Transverse colon (tissue), 4 donors: ENCODE measurements around the gene SPATS1. TPM values are rescaled to one million over a fixed set of nuclear protein-coding genes. Genes with fewer than 3 reads are reported as not detected.

Source experiments
- DNase-seq: peaks from one replicate; pipeline ENCODE4 v3.0.0-alpha.2; 2019
- H3K27ac ChIP-seq, 4 donors: fragments of 200-600 bp; sonication (generic); 2 replicates each; pipeline ENCODE4 v1.5.1; 2016 to 2018; ENCODE audit warnings: inconsistent platforms in 4 of 4
- H3K27me3 ChIP-seq: fragments of 200-600 bp; sonication (generic); 2 replicates; pipeline ENCODE4 v1.5.1; 2017; ENCODE audit warnings: inconsistent platforms
- H3K36me3 ChIP-seq, 4 donors: fragments of 200-600 bp; sonication (generic); 2 replicates each; pipeline ENCODE4 v1.5.1; 2017 to 2019; ENCODE audit warnings: inconsistent platforms in 4 of 4
- H3K4me1 ChIP-seq, 4 donors: fragments of 200-600 bp; sonication (generic); 2 replicates each; pipeline ENCODE4 v1.5.1; 2017 to 2020; ENCODE audit warnings: inconsistent platforms in 4 of 4
- H3K4me3 ChIP-seq, 4 donors: fragments of 200-600 bp; sonication (generic); 1 replicate in 1 of 4; 2 replicates in 3 of 4; pipeline versions ENCODE4 v1.5.1 to v1.6.1; 2017 to 2019; ENCODE audit warnings: inconsistent platforms in 4 of 4
- H3K9me3 ChIP-seq, 2 donors: fragments of 200-600 bp; sonication (generic); 2 replicates each; pipeline ENCODE4 v1.5.1; 2017 to 2019; ENCODE audit warnings: inconsistent platforms in 2 of 2
- EP300 ChIP-seq: sonication (generic); formaldehyde crosslinking; IDR thresholded peaks from one replicate; pipeline ENCODE4 v1.6.1; 2017; ENCODE audit warnings: antibody characterized with exemption, low read depth
- POLR2A ChIP-seq: fragments of 450-650 bp; IDR thresholded peaks from one replicate; pipeline ENCODE4 v1.6.1; 2016; ENCODE audit warnings: antibody characterized with exemption, mild to moderate bottlenecking, moderate library complexity
- POLR2AphosphoS5 ChIP-seq, 3 donors: sonication (generic); formaldehyde crosslinking; IDR thresholded peaks; one replicate each; pipeline ENCODE4 v1.6.1; 2016; ENCODE audit warnings: antibody characterized with exemption in 3 of 3
- WGBS, 2 donors: methylation state at CpG; one replicate each; pipeline ENCODE4 v1.1.5; 2018; ENCODE audit warnings: low coverage in 1 of 2; 5-methylcytosine and 5-hydroxymethylcytosine counted together
- in situ Hi-C, 4 donors: fragments of 200-750 bp; cut with MboI; loops; one replicate each; pipeline versions ENCODE4 v1.15.0 to v1.15.1; 2017; ENCODE audit warnings: low sequenced_read_pairs in 3 of 4, low pct_ligation_motif_present in 1 of 4, low pct_unique_long_range_greater_than_20kb in 1 of 4
- intact Hi-C: fragments of 100-400 bp; cut with DNase I; formaldehyde crosslinking; loops from one replicate; pipeline ENCODE4 v1.15.1; 2023; ENCODE audit warnings: low total_unique reads
- total RNA-seq, 4 donors: library from RNA; depleted of rRNA; stranded (reverse); fragments of >200 nt; gene quantifications; one replicate each; pipeline ENCODE4 v1.1.0, GENCODE V29; 2016
- TF ChIP-seq, protein P1 (sequence below), 5 experiments: fragments of 200-600 bp in 3 of 5; fragments of 450-650 bp in 2 of 5; sonication (generic) in 3 of 5; IDR thresholded peaks; 1 replicate in 2 of 5; 2 replicates in 3 of 5; pipeline ENCODE4 v1.5.1; 2016 to 2017; ENCODE audit warnings: antibody characterized with exemption in 5 of 5, inconsistent platforms in 3 of 5, mild to moderate bottlenecking in 2 of 5, moderate library complexity in 1 of 5

SPATS1 gene, protein sequence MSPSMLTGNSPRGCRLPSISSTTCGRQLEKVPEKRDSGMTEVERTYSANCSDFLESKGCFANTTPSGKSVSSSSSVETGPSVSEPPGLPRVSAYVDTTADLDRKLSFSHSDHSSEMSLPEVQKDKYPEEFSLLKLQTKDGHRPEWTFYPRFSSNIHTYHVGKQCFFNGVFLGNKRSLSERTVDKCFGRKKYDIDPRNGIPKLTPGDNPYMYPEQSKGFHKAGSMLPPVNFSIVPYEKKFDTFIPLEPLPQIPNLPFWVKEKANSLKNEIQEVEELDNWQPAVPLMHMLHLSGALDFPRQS
- not detected for total RNA-seq

GRCh38 chr6:44342489-44342888 lies at the start of gene SPATS1:
TSS of gene SPATS1 (plus strand) at chr6:44342650. CDS start at chr6:44343096, 446 bp downstream.
- Histone ChIP-seq H3K27me3 (peaks cover 55% of the 10 kb centered on the region), H3K36me3 (no peaks in the 10 kb centered on the region), H3K27ac (no peak within 1 kb of the TSS), H3K4me3 (peak within 1 kb of the TSS in 1 of 4 donors; percentile 39), H3K4me1 (peaks cover 0 to 6% (median 0%) of the 10 kb centered on the region in 4 donors), H3K9me3 (no peaks in the 10 kb centered on the region)
- in situ Hi-C loops: loop anchor here in 2 of 4 donors (25.0 kb wide), 1 partner anchor 180 kb away; the partner anchor contains the start of gene CAPN11 (in 2 of the 2)
- no peak for DNase-seq
- TF ChIP-seq POLR2AphosphoS5 (IDR thresholded peaks at IDR 0.05) (no peak), EP300 (no peak)
- TF ChIP-seq, protein P1, sequence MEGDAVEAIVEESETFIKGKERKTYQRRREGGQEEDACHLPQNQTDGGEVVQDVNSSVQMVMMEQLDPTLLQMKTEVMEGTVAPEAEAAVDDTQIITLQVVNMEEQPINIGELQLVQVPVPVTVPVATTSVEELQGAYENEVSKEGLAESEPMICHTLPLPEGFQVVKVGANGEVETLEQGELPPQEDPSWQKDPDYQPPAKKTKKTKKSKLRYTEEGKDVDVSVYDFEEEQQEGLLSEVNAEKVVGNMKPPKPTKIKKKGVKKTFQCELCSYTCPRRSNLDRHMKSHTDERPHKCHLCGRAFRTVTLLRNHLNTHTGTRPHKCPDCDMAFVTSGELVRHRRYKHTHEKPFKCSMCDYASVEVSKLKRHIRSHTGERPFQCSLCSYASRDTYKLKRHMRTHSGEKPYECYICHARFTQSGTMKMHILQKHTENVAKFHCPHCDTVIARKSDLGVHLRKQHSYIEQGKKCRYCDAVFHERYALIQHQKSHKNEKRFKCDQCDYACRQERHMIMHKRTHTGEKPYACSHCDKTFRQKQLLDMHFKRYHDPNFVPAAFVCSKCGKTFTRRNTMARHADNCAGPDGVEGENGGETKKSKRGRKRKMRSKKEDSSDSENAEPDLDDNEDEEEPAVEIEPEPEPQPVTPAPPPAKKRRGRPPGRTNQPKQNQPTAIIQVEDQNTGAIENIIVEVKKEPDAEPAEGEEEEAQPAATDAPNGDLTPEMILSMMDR (IDR thresholded peaks at IDR 0.05): no peak
- intact Hi-C loops: no loop called here
- WGBS, 2 donors: 8 to 12% methylated on average over 4 to 29 of the region's 31 CpGs

DNA sequence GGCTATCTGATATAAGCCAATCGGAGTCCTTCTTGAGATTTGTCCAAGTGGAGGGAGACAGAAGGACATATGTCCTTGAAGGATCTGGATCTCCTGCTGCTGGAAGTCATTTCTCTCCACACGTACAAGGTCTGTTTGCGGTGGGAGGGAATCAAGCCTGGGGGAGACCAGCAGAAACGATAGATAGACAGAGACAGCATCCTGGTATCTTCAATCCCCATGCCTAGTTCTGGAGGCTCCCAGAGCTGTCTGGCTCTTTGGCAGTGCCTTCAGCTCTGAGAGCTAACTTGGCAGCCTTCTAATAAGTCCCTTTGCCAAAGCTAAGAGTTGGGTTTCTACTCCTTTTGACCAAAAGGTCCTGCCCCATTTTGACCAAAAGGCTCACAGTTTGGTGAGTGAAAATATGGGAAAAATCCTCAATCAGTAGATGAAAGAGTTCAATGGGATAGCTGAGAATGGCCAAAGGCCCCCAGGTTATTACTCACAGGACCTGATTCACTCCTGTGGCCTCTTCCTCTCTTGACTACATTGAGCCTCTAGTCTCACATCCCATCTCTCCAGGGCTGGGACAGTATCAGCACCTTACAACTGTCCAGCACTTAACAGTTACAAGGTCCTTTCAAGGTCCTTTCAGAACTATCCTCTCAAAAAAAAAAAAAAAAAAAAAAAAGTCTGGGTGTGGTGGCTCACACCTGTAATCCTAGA lies 49.6 kb upstream of the SPATS1 start:
- peaks cover 96% of the 10 kb centered on the region for H3K27me3 ChIP-seq
- intact Hi-C loops: loop anchor here (5.0 kb wide), 1 partner anchor 1221 kb away; no protein-coding TSS in a partner anchor
- no peak overlapping the region for H3K27ac ChIP-seq
- in situ Hi-C loops: no loop called here
- no peaks in the 10 kb centered on the region for H3K9me3 ChIP-seq
- 80 to 83% methylated on average over 1 to 4 of the region's 4 CpGs for WGBS, 2 donors
- no peak for DNase-seq
- peaks cover 6 to 12% (median 10%) of the 10 kb centered on the region in 4 donors for H3K4me1 ChIP-seq
- TF ChIP-seq EP300 (no peak), POLR2AphosphoS5 (IDR thresholded peaks at IDR 0.05) (no peak), POLR2A (no peak)
- TF ChIP-seq, protein P1 (IDR thresholded peaks at IDR 0.05): no peak
- H3K4me3 ChIP-seq: no peak overlapping the region
- H3K36me3 ChIP-seq: no peaks in the 10 kb centered on the region

DNA sequence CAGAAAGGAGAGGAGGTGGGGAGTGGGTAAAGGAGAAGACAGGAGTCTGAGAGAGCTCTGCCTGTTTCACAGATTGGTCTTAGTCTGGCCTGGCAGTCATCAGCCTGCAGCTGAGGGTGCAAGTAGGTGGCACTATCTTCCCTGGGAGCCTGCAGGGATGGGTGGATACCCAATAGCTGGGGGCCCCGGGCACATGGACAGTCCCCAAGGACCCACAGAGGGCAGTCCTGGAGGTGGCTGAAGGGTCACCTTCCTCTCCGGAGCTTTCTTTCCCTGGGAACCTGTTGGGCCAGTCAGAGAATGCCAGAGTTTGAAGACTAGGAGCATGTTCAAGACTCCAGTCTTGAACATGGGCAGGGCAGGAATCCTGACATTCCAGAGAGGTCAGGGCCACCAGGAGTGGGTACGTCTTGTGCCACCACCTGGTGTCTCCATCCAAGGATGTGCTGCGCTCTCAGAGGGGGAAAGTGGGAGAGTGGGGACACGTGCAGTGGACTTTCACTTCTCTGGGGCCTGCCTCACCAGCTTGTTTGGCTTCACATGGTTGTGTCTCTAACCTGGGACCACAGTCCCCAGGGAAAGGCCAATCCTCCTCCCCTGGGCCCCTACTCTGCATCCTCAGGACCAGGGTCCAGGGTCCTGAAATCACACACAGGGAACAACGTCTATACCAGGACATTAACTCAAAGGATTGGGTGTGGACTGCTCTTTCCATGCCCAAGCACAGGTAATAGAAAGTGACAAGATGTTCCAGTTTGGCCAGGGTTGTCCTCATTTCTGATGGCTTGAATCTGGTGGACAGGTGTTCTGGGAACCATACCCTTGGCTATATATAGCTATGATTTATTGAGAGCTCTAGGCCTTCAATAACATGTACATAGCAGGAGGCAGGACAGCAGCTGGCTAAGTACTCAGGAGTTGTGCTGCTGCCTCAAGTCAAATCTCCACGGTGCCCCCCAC lies 47.3 kb upstream of the SPATS1 start:
- peaks cover 85% of the 10 kb centered on the region for H3K27me3 ChIP-seq
- TF ChIP-seq POLR2AphosphoS5 (IDR thresholded peaks at IDR 0.05): no peak
- TF ChIP-seq EP300: no peak
- TF ChIP-seq, protein P1 (IDR thresholded peaks at IDR 0.05): no peak
- no peak for TF ChIP-seq POLR2A

More for the DNA sequence above, 47.3 kb upstream of the SPATS1 start:
- DNase-seq: no peak
- H3K27ac ChIP-seq: no peak overlapping the region
- H3K9me3 ChIP-seq: no peaks in the 10 kb centered on the region
- H3K4me3 ChIP-seq: no peak overlapping the region
- no peaks in the 10 kb centered on the region for H3K36me3 ChIP-seq
- 62% methylated on average over 6 of the region's 7 CpGs; no CpG with 5 or more reads in 1 of the 2 donors for WGBS, 2 donors
- peaks cover 6 to 16% (median 14%) of the 10 kb centered on the region in 4 donors for H3K4me1 ChIP-seq
- in situ Hi-C loops: no loop called here
- intact Hi-C loops: loop anchor here (5.0 kb wide), 1 partner anchor 1223 kb away; no protein-coding TSS in a partner anchor
